WTC11 (cell line): ENCODE results near the gene HTATIP2. TPM values are rescaled to one million over a fixed set of nuclear protein-coding genes. Genes with fewer than 3 reads are reported as not detected.

Source experiments
- ATAC-seq: fragments of 200-7000 bp; cut with Tn5 transposase; 2 replicates; pipeline ENCODE4 v1.10.0; 2021; ENCODE audit warnings: mild to moderate bottlenecking, moderate library complexity
- CTCF ChIA-PET: fragments of 300-600 bp; sonication (Branson Sonifier 250); formaldehyde crosslinking; loops from one replicate; lab custom pipeline; 2021; ENCODE audit warnings: antibody characterized with exemption; lab: Charles Lee
- POLR2A ChIA-PET: fragments of 350-600 bp; sonication (Branson Sonifier 250); formaldehyde crosslinking; loops from one replicate; lab custom pipeline; 2021; ENCODE audit warnings: antibody characterized with exemption; lab: Charles Lee
- DNase-seq: peaks from one replicate; pipeline ENCODE4 v3.0.0; 2021; ENCODE audit warnings: low spot score
- H3K27ac Mint-ChIP-seq: 2 replicates; pipeline ENCODE4 v1.8.0; 2021; ENCODE audit warnings: mixed read lengths
- H3K27me3 Mint-ChIP-seq: 2 replicates; pipeline ENCODE4 v1.8.0; 2021; ENCODE audit warnings: low read depth, mild to moderate bottlenecking, moderate library complexity, mixed read lengths
- H3K36me3 Mint-ChIP-seq: 2 replicates; pipeline ENCODE4 v1.8.0; 2021; ENCODE audit warnings: mixed read lengths
- H3K4me1 Mint-ChIP-seq: 2 replicates; pipeline ENCODE4 v1.8.0; 2022; ENCODE audit warnings: mixed read lengths
- H3K4me3 Mint-ChIP-seq: 2 replicates; pipeline ENCODE4 v1.8.0; 2021; ENCODE audit warnings: mild to moderate bottlenecking, moderate library complexity, mixed read lengths
- H3K9me3 Mint-ChIP-seq: 2 replicates; pipeline ENCODE4 v1.8.0; 2021; ENCODE audit warnings: mixed read lengths
- ATF1 ChIP-seq: sonication (generic); formaldehyde crosslinking; IDR thresholded peaks from 2 replicates; pipeline ENCODE4 v1.8.1; 2023; ENCODE audit warnings: mild to moderate bottlenecking, moderate library complexity, missing genetic modification reagents
- CREM ChIP-seq: sonication (generic); formaldehyde crosslinking; IDR thresholded peaks from 2 replicates; pipeline ENCODE4 v1.8.1; 2022; ENCODE audit warnings: mild to moderate bottlenecking, missing genetic modification reagents, moderate library complexity
- ETV6 ChIP-seq: sonication (generic); formaldehyde crosslinking; IDR thresholded peaks from 2 replicates; pipeline ENCODE4 v1.8.1; 2022; ENCODE audit warnings: mild to moderate bottlenecking, missing genetic modification reagents
- GRHL2 ChIP-seq: fragments of 250-450 bp; sonication (Bioruptor Pico); IDR thresholded peaks from 2 replicates; pipeline ENCODE4 v1.8.0; 2022; ENCODE audit warnings: mild to moderate bottlenecking, moderate library complexity; ENCODE audit not compliant: insufficient replicate concordance, severe bottlenecking
- JAZF1 ChIP-seq: fragments of 250-450 bp; sonication (Bioruptor Pico); IDR thresholded peaks from 2 replicates; pipeline ENCODE4 v1.9.0; 2021; ENCODE audit warnings: moderate library complexity, mild to moderate bottlenecking, inconsistent platforms
- KAT7 ChIP-seq: sonication (generic); formaldehyde crosslinking; IDR thresholded peaks from 2 replicates; pipeline ENCODE4 v1.8.1; 2023; ENCODE audit warnings: missing genetic modification reagents, mild to moderate bottlenecking, borderline replicate concordance
- NFYB ChIP-seq: sonication (generic); formaldehyde crosslinking; conservative IDR thresholded peaks from 2 replicates; pipeline ENCODE4 v1.8.0; 2022; ENCODE audit warnings: low read depth, missing genetic modification reagents
- NR2C2 ChIP-seq: sonication (generic); formaldehyde crosslinking; IDR thresholded peaks from 2 replicates; pipeline ENCODE4 v1.8.0; 2022; ENCODE audit warnings: mild to moderate bottlenecking, missing genetic modification reagents
- OVOL2 ChIP-seq: fragments of 250-450 bp; sonication (Bioruptor Pico); IDR thresholded peaks from 2 replicates; pipeline ENCODE4 v1.9.0; 2021; ENCODE audit warnings: mild to moderate bottlenecking, borderline replicate concordance
- SMAD3 ChIP-seq: sonication (generic); formaldehyde crosslinking; IDR thresholded peaks from 2 replicates; pipeline ENCODE4 v1.8.0; 2022; ENCODE audit warnings: missing genetic modification reagents, mild to moderate bottlenecking, borderline replicate concordance
- ZNF416 ChIP-seq: fragments of 250-450 bp; sonication (Bioruptor Pico); IDR thresholded peaks from 2 replicates; pipeline ENCODE4 v1.9.0; 2021; ENCODE audit warnings: mild to moderate bottlenecking, inconsistent platforms
- total RNA-seq: library from RNA; stranded (reverse); gene quantifications from 3 replicates; pipeline ENCODE4 v1.2.3, GENCODE V29; 2021
- TF ChIP-seq, protein P1 (sequence below): sonication (generic); formaldehyde crosslinking; IDR thresholded peaks from 2 replicates; pipeline ENCODE4 v1.8.0; 2022; ENCODE audit warnings: missing genetic modification reagents
- TF ChIP-seq, protein P2 (sequence below): sonication (generic); formaldehyde crosslinking; IDR thresholded peaks from 2 replicates; pipeline ENCODE4 v1.8.0; 2022; ENCODE audit warnings: mild to moderate bottlenecking, missing genetic modification reagents
- TF ChIP-seq, protein P3 (sequence below): sonication (generic); formaldehyde crosslinking; conservative IDR thresholded peaks from 2 replicates; pipeline ENCODE4 v1.8.1; 2022; ENCODE audit warnings: mild to moderate bottlenecking, missing genetic modification reagents
- TF ChIP-seq, protein P4 (sequence below): sonication (generic); formaldehyde crosslinking; IDR thresholded peaks from 2 replicates; pipeline ENCODE4 v1.8.0; 2023; ENCODE audit warnings: missing genetic modification reagents, mild to moderate bottlenecking, borderline replicate concordance
- TF ChIP-seq, protein P5 (sequence below): sonication (generic); formaldehyde crosslinking; IDR thresholded peaks from 2 replicates; pipeline ENCODE4 v1.8.0; 2023; ENCODE audit warnings: missing genetic modification reagents

HTATIP2 gene
- total RNA-seq, 1 experiment from 2014 or later = 32.7 TPM

DNA sequence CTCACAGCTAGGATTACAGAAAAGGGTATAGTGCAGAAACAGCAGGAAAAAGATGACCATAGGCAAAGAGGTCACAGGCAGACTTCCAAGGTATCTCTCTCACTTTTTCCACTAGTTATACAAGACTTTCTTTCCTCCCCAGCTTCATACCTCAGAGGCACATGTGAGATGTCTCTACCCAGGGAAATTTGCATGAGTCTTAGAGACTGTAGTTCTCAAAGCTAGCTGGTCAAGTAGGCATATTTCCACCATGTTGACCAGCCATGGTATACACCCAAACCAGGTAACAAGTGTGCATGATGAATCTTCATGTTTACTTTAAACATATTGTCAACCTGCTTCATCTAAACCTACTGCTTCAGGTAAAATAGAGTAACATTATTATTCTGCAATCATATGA is 51.9 kb downstream of the HTATIP2 start (continued):
- TF ChIP-seq, protein P1, sequence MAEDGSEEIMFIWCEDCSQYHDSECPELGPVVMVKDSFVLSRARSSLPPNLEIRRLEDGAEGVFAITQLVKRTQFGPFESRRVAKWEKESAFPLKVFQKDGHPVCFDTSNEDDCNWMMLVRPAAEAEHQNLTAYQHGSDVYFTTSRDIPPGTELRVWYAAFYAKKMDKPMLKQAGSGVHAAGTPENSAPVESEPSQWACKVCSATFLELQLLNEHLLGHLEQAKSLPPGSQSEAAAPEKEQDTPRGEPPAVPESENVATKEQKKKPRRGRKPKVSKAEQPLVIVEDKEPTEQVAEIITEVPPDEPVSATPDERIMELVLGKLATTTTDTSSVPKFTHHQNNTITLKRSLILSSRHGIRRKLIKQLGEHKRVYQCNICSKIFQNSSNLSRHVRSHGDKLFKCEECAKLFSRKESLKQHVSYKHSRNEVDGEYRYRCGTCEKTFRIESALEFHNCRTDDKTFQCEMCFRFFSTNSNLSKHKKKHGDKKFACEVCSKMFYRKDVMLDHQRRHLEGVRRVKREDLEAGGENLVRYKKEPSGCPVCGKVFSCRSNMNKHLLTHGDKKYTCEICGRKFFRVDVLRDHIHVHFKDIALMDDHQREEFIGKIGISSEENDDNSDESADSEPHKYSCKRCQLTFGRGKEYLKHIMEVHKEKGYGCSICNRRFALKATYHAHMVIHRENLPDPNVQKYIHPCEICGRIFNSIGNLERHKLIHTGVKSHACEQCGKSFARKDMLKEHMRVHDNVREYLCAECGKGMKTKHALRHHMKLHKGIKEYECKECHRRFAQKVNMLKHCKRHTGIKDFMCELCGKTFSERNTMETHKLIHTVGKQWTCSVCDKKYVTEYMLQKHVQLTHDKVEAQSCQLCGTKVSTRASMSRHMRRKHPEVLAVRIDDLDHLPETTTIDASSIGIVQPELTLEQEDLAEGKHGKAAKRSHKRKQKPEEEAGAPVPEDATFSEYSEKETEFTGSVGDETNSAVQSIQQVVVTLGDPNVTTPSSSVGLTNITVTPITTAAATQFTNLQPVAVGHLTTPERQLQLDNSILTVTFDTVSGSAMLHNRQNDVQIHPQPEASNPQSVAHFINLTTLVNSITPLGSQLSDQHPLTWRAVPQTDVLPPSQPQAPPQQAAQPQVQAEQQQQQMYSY (CRISPR knock-in tag) = no peak
- TF ChIP-seq ETV6 (CRISPR knock-in tag) = no peak
- TF ChIP-seq, protein P2, sequence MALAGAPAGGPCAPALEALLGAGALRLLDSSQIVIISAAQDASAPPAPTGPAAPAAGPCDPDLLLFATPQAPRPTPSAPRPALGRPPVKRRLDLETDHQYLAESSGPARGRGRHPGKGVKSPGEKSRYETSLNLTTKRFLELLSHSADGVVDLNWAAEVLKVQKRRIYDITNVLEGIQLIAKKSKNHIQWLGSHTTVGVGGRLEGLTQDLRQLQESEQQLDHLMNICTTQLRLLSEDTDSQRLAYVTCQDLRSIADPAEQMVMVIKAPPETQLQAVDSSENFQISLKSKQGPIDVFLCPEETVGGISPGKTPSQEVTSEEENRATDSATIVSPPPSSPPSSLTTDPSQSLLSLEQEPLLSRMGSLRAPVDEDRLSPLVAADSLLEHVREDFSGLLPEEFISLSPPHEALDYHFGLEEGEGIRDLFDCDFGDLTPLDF (CRISPR knock-in tag) = no peak
- TF ChIP-seq JAZF1 (CRISPR knock-in tag) = no peak
- no peak for TF ChIP-seq ATF1 (CRISPR knock-in tag)
- TF ChIP-seq NR2C2 (CRISPR knock-in tag) = no peak
- no peak for TF ChIP-seq GRHL2 (CRISPR knock-in tag)

DNA sequence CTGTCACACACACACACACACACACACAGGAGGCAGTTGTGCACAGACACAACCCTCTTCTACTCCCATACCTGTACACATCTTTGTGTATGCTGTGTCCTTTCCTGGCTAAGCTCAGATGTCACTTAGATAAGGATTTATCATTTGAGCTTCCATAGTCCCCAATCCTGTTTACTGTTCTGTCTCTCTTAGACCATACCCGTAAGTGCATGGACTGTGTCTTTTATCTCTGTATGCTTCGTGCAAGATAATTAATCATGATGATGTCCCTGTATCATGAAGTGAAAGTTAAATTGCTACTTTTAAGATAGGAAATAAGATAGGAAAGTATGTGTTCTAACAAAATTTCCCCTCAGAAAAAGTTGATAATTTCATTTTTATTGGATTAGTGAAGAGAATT is 54.3 kb downstream of the HTATIP2 start:
- TF ChIP-seq NR2C2 (CRISPR knock-in tag) (no peak), SMAD3 (CRISPR knock-in tag) (no peak), NFYB (CRISPR knock-in tag) (no peak), ZNF416 (CRISPR knock-in tag) (no peak), CREM (no peak), KAT7 (CRISPR knock-in tag) (no peak), OVOL2 (no peak)
- TF ChIP-seq, protein P3, sequence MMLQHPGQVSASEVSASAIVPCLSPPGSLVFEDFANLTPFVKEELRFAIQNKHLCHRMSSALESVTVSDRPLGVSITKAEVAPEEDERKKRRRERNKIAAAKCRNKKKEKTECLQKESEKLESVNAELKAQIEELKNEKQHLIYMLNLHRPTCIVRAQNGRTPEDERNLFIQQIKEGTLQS (CRISPR knock-in tag) = no peak
- TF ChIP-seq, protein P4, sequence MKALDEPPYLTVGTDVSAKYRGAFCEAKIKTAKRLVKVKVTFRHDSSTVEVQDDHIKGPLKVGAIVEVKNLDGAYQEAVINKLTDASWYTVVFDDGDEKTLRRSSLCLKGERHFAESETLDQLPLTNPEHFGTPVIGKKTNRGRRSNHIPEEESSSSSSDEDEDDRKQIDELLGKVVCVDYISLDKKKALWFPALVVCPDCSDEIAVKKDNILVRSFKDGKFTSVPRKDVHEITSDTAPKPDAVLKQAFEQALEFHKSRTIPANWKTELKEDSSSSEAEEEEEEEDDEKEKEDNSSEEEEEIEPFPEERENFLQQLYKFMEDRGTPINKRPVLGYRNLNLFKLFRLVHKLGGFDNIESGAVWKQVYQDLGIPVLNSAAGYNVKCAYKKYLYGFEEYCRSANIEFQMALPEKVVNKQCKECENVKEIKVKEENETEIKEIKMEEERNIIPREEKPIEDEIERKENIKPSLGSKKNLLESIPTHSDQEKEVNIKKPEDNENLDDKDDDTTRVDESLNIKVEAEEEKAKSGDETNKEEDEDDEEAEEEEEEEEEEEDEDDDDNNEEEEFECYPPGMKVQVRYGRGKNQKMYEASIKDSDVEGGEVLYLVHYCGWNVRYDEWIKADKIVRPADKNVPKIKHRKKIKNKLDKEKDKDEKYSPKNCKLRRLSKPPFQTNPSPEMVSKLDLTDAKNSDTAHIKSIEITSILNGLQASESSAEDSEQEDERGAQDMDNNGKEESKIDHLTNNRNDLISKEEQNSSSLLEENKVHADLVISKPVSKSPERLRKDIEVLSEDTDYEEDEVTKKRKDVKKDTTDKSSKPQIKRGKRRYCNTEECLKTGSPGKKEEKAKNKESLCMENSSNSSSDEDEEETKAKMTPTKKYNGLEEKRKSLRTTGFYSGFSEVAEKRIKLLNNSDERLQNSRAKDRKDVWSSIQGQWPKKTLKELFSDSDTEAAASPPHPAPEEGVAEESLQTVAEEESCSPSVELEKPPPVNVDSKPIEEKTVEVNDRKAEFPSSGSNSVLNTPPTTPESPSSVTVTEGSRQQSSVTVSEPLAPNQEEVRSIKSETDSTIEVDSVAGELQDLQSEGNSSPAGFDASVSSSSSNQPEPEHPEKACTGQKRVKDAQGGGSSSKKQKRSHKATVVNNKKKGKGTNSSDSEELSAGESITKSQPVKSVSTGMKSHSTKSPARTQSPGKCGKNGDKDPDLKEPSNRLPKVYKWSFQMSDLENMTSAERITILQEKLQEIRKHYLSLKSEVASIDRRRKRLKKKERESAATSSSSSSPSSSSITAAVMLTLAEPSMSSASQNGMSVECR (CRISPR knock-in tag) = no peak
- TF ChIP-seq, protein P5, sequence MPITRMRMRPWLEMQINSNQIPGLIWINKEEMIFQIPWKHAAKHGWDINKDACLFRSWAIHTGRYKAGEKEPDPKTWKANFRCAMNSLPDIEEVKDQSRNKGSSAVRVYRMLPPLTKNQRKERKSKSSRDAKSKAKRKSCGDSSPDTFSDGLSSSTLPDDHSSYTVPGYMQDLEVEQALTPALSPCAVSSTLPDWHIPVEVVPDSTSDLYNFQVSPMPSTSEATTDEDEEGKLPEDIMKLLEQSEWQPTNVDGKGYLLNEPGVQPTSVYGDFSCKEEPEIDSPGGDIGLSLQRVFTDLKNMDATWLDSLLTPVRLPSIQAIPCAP = no peak
- no peak overlapping the region for H3K27ac Mint-ChIP-seq
- POLR2A ChIA-PET = no interaction called here
- H3K4me3 Mint-ChIP-seq = no peak overlapping the region
- H3K36me3 Mint-ChIP-seq = peaks cover 5% of the 10 kb centered on the region
- CTCF ChIA-PET = no interaction called here
- no peak for DNase-seq
- H3K4me1 Mint-ChIP-seq = no peaks in the 10 kb centered on the region
- H3K27me3 Mint-ChIP-seq = no peaks in the 10 kb centered on the region
- H3K9me3 Mint-ChIP-seq = no peaks in the 10 kb centered on the region
- no peak for ATAC-seq
